ENCODE results near the gene DOCK6.

DOCK6 gene

GRCh38 chr19:11261971-11262839 is at the start of gene DOCK6:
DOCK6 (minus strand) TSS chr19:11262524; CDS start chr19:11262440, 84 bp downstream.
- no peaks in the 10 kb centered on the region for H3K36me3 Mint-ChIP-seq (ENCODE audit: low read depth)

GRCh38 chr19:11306337-11306736 is 44.0 kb upstream of the DOCK6 start:
- no peaks in the 10 kb centered on the region for H3K4me1 Mint-ChIP-seq (ENCODE audit: low read depth)
- no peaks in the 10 kb centered on the region for H3K36me3 Mint-ChIP-seq (ENCODE audit: low read depth)
- H3K27me3 Mint-ChIP-seq (ENCODE audit: low read depth), result peaks cover 11% of the 10 kb centered on the region
- no peak overlapping the region for H3K4me3 Mint-ChIP-seq
- H3K27ac Mint-ChIP-seq, result no peak overlapping the region
- H3K9me3 Mint-ChIP-seq, result no peaks in the 10 kb centered on the region
- no peak for DNase-seq (ENCODE audit: low spot score)

More at GRCh38 chr19:11261971-11262839, at the start of gene DOCK6:
- H3K27me3 Mint-ChIP-seq (ENCODE audit: low read depth), result peaks cover 61% of the 10 kb centered on the region
- no peaks in the 10 kb centered on the region for H3K4me1 Mint-ChIP-seq (ENCODE audit: low read depth)
- H3K27ac Mint-ChIP-seq, result no peak within 1 kb of the TSS
- DNase-seq (ENCODE audit: low spot score), result no peak
- peak within 1 kb of the TSS; percentile 60 for H3K4me3 Mint-ChIP-seq
- no peaks in the 10 kb centered on the region for H3K9me3 Mint-ChIP-seq

- H3K9me3 Mint-ChIP-seq, result no peaks in the 10 kb centered on the region
- no peak overlapping the region for H3K27ac Mint-ChIP-seq
- DNase-seq (ENCODE audit: low spot score), result no peak
- H3K27me3 Mint-ChIP-seq (ENCODE audit: low read depth), result peaks cover 15% of the 10 kb centered on the region
- no peaks in the 10 kb centered on the region for H3K36me3 Mint-ChIP-seq (ENCODE audit: low read depth)
- H3K4me3 Mint-ChIP-seq, result no peak overlapping the region
- no peaks in the 10 kb centered on the region for H3K4me1 Mint-ChIP-seq (ENCODE audit: low read depth)
Observed at GRCh38 chr19:11304936-11305335, 42.6 kb upstream of the DOCK6 start.

GRCh38 chr19:11300811-11301120 is 38.4 kb upstream of the DOCK6 start:
- Mint-ChIP-seq H3K9me3 (no peaks in the 10 kb centered on the region), H3K4me3 (no peak overlapping the region), H3K4me1 (ENCODE audit: low read depth) (no peaks in the 10 kb centered on the region), H3K36me3 (ENCODE audit: low read depth) (no peaks in the 10 kb centered on the region), H3K27ac (no peak overlapping the region), H3K27me3 (ENCODE audit: low read depth) (peaks cover 19% of the 10 kb centered on the region)
- DNase-seq (ENCODE audit: low spot score), result no peak

GRCh38 chr19:11299946-11300810 is 37.9 kb upstream of the DOCK6 start:
- DNase-seq (ENCODE audit: low spot score), result no peak
- Mint-ChIP-seq H3K36me3 (ENCODE audit: low read depth) (no peaks in the 10 kb centered on the region), H3K4me1 (ENCODE audit: low read depth) (no peaks in the 10 kb centered on the region), H3K9me3 (no peaks in the 10 kb centered on the region), H3K27me3 (ENCODE audit: low read depth) (peaks cover 17% of the 10 kb centered on the region), H3K27ac (no peak overlapping the region), H3K4me3 (no peak overlapping the region)

GRCh38 chr19:11296264-11296663 is 33.9 kb upstream of the DOCK6 start:
- Mint-ChIP-seq H3K9me3 (no peaks in the 10 kb centered on the region), H3K4me3 (no peak overlapping the region), H3K27me3 (ENCODE audit: low read depth) (peaks cover 31% of the 10 kb centered on the region), H3K27ac (no peak overlapping the region), H3K4me1 (ENCODE audit: low read depth) (peaks cover 7% of the 10 kb centered on the region), H3K36me3 (ENCODE audit: low read depth) (no peaks in the 10 kb centered on the region)
- no peak for DNase-seq (ENCODE audit: low spot score)

GRCh38 chr19:11295665-11296245 is 33.4 kb upstream of the DOCK6 start, which contains the start of gene TSPAN16:
TSPAN16 (plus strand) TSS chr19:11296160; CDS start chr19:11296298, 138 bp downstream.
- DNase-seq (ENCODE audit: low spot score), result no peak
- Mint-ChIP-seq H3K36me3 (ENCODE audit: low read depth) (no peaks in the 10 kb centered on the region), H3K27me3 (ENCODE audit: low read depth) (peaks cover 31% of the 10 kb centered on the region), H3K4me1 (ENCODE audit: low read depth) (peaks cover 7% of the 10 kb centered on the region), H3K9me3 (no peaks in the 10 kb centered on the region), H3K27ac (no peak within 1 kb of the TSS), H3K4me3 (no peak within 1 kb of the TSS)

GRCh38 chr19:11295180-11295579 is 32.9 kb upstream of the DOCK6 start:
- Mint-ChIP-seq H3K36me3 (ENCODE audit: low read depth) (no peaks in the 10 kb centered on the region), H3K27me3 (ENCODE audit: low read depth) (peaks cover 31% of the 10 kb centered on the region)

GRCh38 chr19:11293433-11294389 is 31.4 kb upstream of the DOCK6 start:
- H3K4me3 Mint-ChIP-seq, result peak overlapping the region; percentile 60
- H3K27me3 Mint-ChIP-seq (ENCODE audit: low read depth), result peaks cover 40% of the 10 kb centered on the region
- H3K27ac Mint-ChIP-seq, result no peak overlapping the region

More at GRCh38 chr19:11295180-11295579, 32.9 kb upstream of the DOCK6 start:
- Mint-ChIP-seq H3K27ac (no peak overlapping the region), H3K4me1 (ENCODE audit: low read depth) (peaks cover 7% of the 10 kb centered on the region), H3K9me3 (no peaks in the 10 kb centered on the region), H3K4me3 (no peak overlapping the region)
- no peak for DNase-seq (ENCODE audit: low spot score)

GRCh38 chr19:11291991-11292390 is 29.7 kb upstream of the DOCK6 start:
- Mint-ChIP-seq H3K27ac (no peak overlapping the region), H3K4me1 (ENCODE audit: low read depth) (peaks cover 7% of the 10 kb centered on the region), H3K9me3 (no peaks in the 10 kb centered on the region), H3K27me3 (ENCODE audit: low read depth) (peaks cover 46% of the 10 kb centered on the region), H3K36me3 (ENCODE audit: low read depth) (no peaks in the 10 kb centered on the region), H3K4me3 (no peak overlapping the region)
- no peak for DNase-seq (ENCODE audit: low spot score)

More at GRCh38 chr19:11293433-11294389, 31.4 kb upstream of the DOCK6 start:
- peaks cover 7% of the 10 kb centered on the region for H3K4me1 Mint-ChIP-seq (ENCODE audit: low read depth)
- H3K36me3 Mint-ChIP-seq (ENCODE audit: low read depth), result no peaks in the 10 kb centered on the region
- peak; percentile 83 for DNase-seq (ENCODE audit: low spot score)
- no peaks in the 10 kb centered on the region for H3K9me3 Mint-ChIP-seq

- H3K27ac Mint-ChIP-seq, result no peak overlapping the region
- no peak for DNase-seq (ENCODE audit: low spot score)
- no peaks in the 10 kb centered on the region for H3K9me3 Mint-ChIP-seq
- peaks cover 7% of the 10 kb centered on the region for H3K4me1 Mint-ChIP-seq (ENCODE audit: low read depth)
- H3K36me3 Mint-ChIP-seq (ENCODE audit: low read depth), result no peaks in the 10 kb centered on the region
- no peak overlapping the region for H3K4me3 Mint-ChIP-seq
- H3K27me3 Mint-ChIP-seq (ENCODE audit: low read depth), result peaks cover 50% of the 10 kb centered on the region
Observed at GRCh38 chr19:11291415-11291814, 29.1 kb upstream of the DOCK6 start.

- no peak for DNase-seq (ENCODE audit: low spot score)
- H3K4me3 Mint-ChIP-seq, result no peak overlapping the region
- H3K9me3 Mint-ChIP-seq, result no peaks in the 10 kb centered on the region
- peaks cover 7% of the 10 kb centered on the region for H3K4me1 Mint-ChIP-seq (ENCODE audit: low read depth)
- H3K36me3 Mint-ChIP-seq (ENCODE audit: low read depth), result no peaks in the 10 kb centered on the region
- no peak overlapping the region for H3K27ac Mint-ChIP-seq
- H3K27me3 Mint-ChIP-seq (ENCODE audit: low read depth), result peaks cover 47% of the 10 kb centered on the region
Observed at GRCh38 chr19:11290256-11290655, 27.9 kb upstream of the DOCK6 start.

GRCh38 chr19:11288349-11288748 is 26.0 kb upstream of the DOCK6 start:
- H3K4me3 Mint-ChIP-seq, result no peak overlapping the region
- no peaks in the 10 kb centered on the region for H3K4me1 Mint-ChIP-seq (ENCODE audit: low read depth)
- no peaks in the 10 kb centered on the region for H3K9me3 Mint-ChIP-seq
- no peak overlapping the region for H3K27ac Mint-ChIP-seq
- H3K36me3 Mint-ChIP-seq (ENCODE audit: low read depth), result no peaks in the 10 kb centered on the region
- DNase-seq (ENCODE audit: low spot score), result no peak
- H3K27me3 Mint-ChIP-seq (ENCODE audit: low read depth), result peaks cover 47% of the 10 kb centered on the region
